NCI-H510A treated with DMSO at 0.1 percent for 48 hours (cell line): ENCODE results near the gene SBF2.
"Not testable (repeated sequence)": the region's sequence is repeated elsewhere in the genome, so short reads cannot be mapped to it uniquely, and the experiment has no call there.

Experiments used
- DNase-seq: peaks from one replicate; lab custom pipeline; 2025; lab: John Stamatoyannopoulos, UW

SBF2 gene

GRCh38 chr11:10192036-10192435 is 102.0 kb downstream of the SBF2 start:
- DNase-seq, result no peak

DNA sequence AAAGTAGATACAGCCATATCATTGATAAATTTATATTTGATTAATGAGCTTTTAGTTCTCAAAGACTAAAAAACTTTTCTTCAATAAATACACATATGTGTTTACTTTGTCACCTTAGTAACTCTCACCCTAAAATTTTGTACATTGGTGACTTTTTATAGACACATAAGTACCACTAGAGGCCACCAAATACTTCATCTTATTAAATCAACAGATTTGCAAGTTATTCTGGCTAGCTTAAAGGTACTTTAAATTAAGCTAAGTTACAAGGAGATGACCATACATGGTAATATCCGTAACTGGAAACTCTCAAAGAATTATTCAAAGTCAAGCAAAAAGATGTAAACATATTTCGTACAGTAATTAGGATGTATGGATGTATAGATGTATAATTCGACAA is 112.2 kb downstream of the SBF2 start:
- DNase-seq, result no peak

- DNase-seq, result no peak
These were observed 129.4 kb downstream of the SBF2 start for GRCh38 chr11:10164621-10165020.

- no peak for DNase-seq
These were observed 131.8 kb downstream of the SBF2 start for GRCh38 chr11:10162222-10162621.

GRCh38 chr11:10160350-10160749 is 133.7 kb downstream of the SBF2 start:
- DNase-seq, result no peak

DNA sequence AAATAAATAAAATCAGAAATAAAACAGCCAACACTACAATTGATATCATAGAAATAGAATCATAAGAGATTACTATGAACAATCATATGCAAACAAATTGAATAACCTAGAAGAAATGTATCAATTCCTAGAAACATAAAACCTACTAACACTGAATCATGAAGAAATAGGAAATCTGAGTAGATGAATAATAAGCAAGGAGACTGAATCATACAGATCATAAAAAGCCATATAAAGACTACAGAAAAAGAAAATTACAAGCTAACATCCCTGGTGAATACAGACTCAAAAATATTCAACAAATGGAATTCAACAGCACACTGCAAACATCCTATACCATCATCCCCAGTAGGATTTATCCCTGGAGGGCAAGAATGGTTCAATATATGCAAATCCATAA is 135.6 kb downstream of the SBF2 start:
- no peak for DNase-seq

DNA sequence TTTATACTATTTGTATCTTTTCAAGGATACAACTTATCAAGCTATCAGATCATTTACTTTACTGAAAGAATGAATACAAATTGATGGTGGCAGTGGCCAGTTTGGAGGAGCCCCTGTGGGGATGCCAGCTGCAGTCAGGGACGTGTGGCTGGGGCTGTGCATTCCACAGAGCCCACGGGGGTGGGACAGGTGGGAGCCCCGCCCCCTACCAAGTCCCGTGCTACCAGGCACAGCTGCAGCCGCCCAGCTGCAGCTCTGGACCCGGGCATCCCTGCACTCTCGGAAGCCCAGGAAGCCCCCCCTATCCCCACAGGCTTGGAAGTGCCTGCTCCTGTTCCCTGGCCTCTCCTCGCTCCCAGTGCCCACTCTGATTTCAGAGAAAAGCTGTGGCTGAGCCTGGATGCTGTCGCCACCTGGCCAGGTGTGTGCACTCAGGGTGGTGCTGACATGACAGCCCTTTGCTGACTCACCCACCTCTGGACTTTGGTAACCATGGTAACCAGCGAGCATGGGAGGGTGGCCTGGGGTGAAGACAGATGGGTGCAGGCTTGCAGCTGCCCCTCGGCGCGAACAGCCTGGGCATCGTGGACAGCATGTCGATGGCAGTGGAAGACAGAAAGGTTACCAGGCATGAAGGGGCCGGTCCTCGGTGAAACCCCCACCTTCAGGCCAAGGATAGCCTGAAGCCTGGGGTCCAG is 138.1 kb downstream of the SBF2 start:
- DNase-seq, result no peak

- DNase-seq, result no peak
These were observed 143.2 kb downstream of the SBF2 start for GRCh38 chr11:10150800-10151199.

DNA sequence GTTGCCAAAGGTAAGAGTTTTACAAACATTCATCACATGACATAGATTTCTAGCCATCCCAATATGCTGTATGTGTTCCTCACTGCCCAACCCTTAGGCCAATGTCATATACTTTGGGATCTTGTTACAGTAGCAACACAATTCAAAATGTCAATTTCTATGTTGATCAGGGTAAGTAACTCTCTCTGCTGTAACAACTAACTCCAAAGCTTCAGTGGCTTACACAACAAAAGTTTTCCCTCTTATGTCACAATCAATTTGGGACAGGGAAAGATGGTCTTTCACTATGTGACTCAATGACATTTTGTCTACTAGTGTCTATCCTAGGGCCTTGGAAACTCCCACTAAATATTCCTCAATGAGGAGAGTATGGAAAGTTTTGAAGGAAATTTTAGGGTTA is 144.5 kb downstream of the SBF2 start:
- DNase-seq, result no peak

DNA sequence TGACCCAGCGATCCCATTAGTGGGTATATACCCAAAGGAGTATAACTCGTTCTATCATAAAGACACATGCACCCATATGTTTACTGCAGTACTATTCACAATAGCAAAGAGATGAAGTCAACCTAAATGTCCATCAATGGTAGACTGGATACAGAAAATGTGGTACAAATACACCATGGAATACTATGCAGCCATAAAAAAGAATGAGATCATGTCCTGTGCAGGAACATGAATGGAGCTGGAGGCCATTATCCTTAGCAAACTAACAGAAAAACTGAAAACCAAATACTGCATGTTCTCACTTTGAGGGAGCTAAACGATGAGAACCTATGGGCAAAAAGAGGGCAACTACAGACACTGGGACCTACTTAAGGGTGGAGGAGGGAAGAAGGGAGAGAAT is 146.8 kb downstream of the SBF2 start:
- no peak for DNase-seq

GRCh38 chr11:10144954-10145353 is 149.1 kb downstream of the SBF2 start:
- no peak for DNase-seq

DNA sequence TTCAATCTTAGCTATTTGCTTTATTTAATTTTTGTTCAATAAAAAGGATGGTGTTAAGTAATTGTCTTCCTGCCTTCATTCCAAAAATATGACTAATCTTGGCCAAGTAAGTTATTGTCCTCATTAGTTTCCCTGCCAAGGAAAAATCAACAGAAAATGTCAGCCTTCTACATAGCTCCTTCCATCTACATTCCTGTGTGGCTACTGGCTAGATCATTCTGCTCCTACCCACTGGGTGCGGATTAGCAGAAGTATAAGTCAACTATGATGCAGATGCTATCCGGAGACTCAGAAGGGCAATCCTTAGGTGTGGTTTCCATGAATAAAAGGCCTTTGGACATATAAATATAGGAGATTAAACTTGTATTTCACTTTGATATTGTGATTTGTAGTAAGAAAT is 154.4 kb downstream of the SBF2 start:
- DNase-seq, result no peak

GRCh38 chr11:10139143-10139542 is 154.9 kb downstream of the SBF2 start:
- no peak for DNase-seq

DNA sequence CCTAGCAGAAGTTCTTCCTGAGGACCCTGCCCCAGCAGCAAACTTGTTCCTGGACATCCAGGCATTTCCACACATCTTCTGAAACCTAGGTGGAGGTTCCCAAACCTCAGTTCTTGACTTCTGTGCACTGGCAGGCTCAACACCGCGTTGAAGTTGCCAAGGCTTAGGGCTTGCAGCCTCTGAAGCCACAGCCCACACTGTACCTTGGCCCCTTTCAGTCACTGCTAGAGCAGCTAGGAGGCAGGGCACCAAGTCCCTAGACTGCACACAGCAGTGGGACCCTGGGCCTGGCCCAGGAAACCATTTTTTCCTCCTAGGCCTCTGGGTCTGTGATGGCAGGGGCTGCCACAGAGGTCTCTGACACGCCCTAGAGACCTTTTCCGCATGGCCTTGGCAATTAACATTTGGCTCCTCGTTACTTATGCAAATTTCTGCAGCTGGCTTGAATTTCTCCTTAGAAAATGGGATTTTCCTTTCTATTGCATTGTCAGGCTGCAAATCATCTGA is 159.0 kb downstream of the SBF2 start:
- no peak for DNase-seq

GRCh38 chr11:10134226-10134625 is 159.8 kb downstream of the SBF2 start:
- DNase-seq, result not testable (repeated sequence)

GRCh38 chr11:10133251-10133650 is 160.8 kb downstream of the SBF2 start:
- DNase-seq, result not testable (repeated sequence)

DNA sequence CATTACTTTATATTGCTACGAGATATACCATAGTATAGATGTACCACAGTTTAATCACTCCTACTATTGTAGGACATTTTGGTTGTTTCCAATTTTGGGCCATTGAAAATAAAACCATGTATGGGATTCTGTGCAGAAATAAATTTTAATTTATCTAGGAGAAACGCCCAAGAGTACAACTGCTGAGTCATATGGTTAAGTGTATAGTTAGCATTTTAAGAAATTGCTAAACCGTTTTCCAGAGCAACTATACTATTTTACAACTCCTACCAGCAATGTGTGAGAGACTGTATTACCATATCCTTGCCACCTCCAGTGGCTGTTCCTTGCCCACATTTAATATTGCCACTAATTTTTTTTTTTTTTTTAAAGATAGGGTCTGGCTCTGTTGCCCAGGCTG is 163.1 kb downstream of the SBF2 start:
- DNase-seq, result no peak

DNA sequence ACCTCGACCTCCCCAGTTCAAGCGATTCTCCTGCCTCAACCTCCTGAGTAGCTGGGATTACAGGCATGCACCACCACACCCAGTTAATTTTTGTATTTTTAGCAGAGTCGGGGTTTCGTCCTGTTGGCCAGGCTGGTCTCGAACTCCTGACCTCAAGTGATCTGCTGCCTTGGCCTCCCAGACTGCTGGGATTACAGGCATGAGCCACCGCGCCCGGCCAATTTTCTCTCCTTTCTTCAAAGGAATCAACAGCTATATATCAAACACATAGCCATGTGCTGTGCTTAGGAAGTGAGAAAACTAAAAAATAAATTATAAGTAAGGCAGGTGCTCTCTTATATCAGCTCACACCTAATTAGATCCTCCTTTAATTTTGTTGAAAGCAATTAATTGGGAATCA is 164.8 kb downstream of the SBF2 start:
- not testable (repeated sequence) for DNase-seq

- no peak for DNase-seq
These were observed 168.4 kb downstream of the SBF2 start for GRCh38 chr11:10125522-10126133.

GRCh38 chr11:10122326-10123197 is 171.5 kb downstream of the SBF2 start:
- DNase-seq, result no peak

GRCh38 chr11:10118865-10119264 is 175.2 kb downstream of the SBF2 start:
- no peak for DNase-seq

- DNase-seq, result no peak
These were observed 176.2 kb downstream of the SBF2 start for GRCh38 chr11:10117709-10118351.
